Nephron progenitor cell (in vitro differentiated cells): ENCODE data around the gene LTN1.

Experiments
- DNase-seq: peaks from one replicate; pipeline ENCODE4 v3.0.0; 2021
- H3K27ac Mint-ChIP-seq: 2 replicates; pipeline ENCODE4 v1.8.0; 2021; ENCODE audit warnings: mild to moderate bottlenecking, moderate library complexity, mixed read lengths
- H3K27me3 Mint-ChIP-seq: 2 replicates; pipeline ENCODE4 v1.8.0; 2021; ENCODE audit warnings: mild to moderate bottlenecking, low read depth, mixed read lengths; ENCODE audit not compliant: poor library complexity
- H3K36me3 Mint-ChIP-seq: 2 replicates; pipeline ENCODE4 v1.8.0; 2021; ENCODE audit warnings: low read depth, mixed read lengths
- H3K4me1 Mint-ChIP-seq: 2 replicates; pipeline ENCODE4 v1.8.0; 2021; ENCODE audit warnings: mixed read lengths
- H3K4me3 Mint-ChIP-seq: 2 replicates; pipeline ENCODE4 v1.8.0; 2021; ENCODE audit warnings: mild to moderate bottlenecking, moderate library complexity, mixed read lengths
- H3K9me3 Mint-ChIP-seq: 2 replicates; pipeline ENCODE4 v1.8.0; 2021; ENCODE audit warnings: mild to moderate bottlenecking, moderate library complexity, mixed read lengths
- CTCF ChIP-seq: fragments of 200-600 bp; sonication (generic); IDR thresholded peaks from 2 replicates; pipeline ENCODE4 v1.5.0; 2021; ENCODE audit warnings: antibody characterized with exemption

LTN1 gene

GRCh38 chr21:28913071-28913470 is 79.6 kb downstream of the LTN1 start:
- no peak for TF ChIP-seq CTCF
- Mint-ChIP-seq H3K36me3 (no peaks in the 10 kb centered on the region), H3K27me3 (no peaks in the 10 kb centered on the region), H3K9me3 (no peaks in the 10 kb centered on the region), H3K4me3 (no peak overlapping the region), H3K27ac (no peak overlapping the region), H3K4me1 (no peaks in the 10 kb centered on the region)
- no peak for DNase-seq

- Mint-ChIP-seq H3K36me3 (no peaks in the 10 kb centered on the region), H3K27me3 (no peaks in the 10 kb centered on the region), H3K4me3 (no peak overlapping the region), H3K27ac (peak overlapping the region; percentile 26), H3K4me1 (peaks cover 2% of the 10 kb centered on the region), H3K9me3 (no peaks in the 10 kb centered on the region)
- no peak for TF ChIP-seq CTCF
- no peak for DNase-seq
Measured at GRCh38 chr21:28910280-28910887, 82.3 kb downstream of the LTN1 start.

GRCh38 chr21:28908351-28908750 is 84.3 kb downstream of the LTN1 start:
- Mint-ChIP-seq H3K4me3 (no peak overlapping the region), H3K27ac (no peak overlapping the region), H3K36me3 (no peaks in the 10 kb centered on the region), H3K9me3 (no peaks in the 10 kb centered on the region), H3K27me3 (no peaks in the 10 kb centered on the region), H3K4me1 (peaks cover 11% of the 10 kb centered on the region)
- TF ChIP-seq CTCF = no peak
- DNase-seq = no peak

GRCh38 chr21:28906841-28907240 is 85.8 kb downstream of the LTN1 start:
- no peak for TF ChIP-seq CTCF
- Mint-ChIP-seq H3K9me3 (peaks cover 7% of the 10 kb centered on the region), H3K36me3 (no peaks in the 10 kb centered on the region), H3K4me3 (no peak overlapping the region), H3K27ac (no peak overlapping the region), H3K27me3 (no peaks in the 10 kb centered on the region), H3K4me1 (peaks cover 11% of the 10 kb centered on the region)
- DNase-seq = no peak

GRCh38 chr21:28906236-28906635 is 86.4 kb downstream of the LTN1 start:
- Mint-ChIP-seq H3K9me3 (peaks cover 13% of the 10 kb centered on the region), H3K27ac (no peak overlapping the region), H3K4me1 (peaks cover 11% of the 10 kb centered on the region), H3K4me3 (no peak overlapping the region), H3K36me3 (no peaks in the 10 kb centered on the region), H3K27me3 (no peaks in the 10 kb centered on the region)
- TF ChIP-seq CTCF = no peak
- no peak for DNase-seq

GRCh38 chr21:28904961-28905435 is 87.7 kb downstream of the LTN1 start:
- H3K27me3 Mint-ChIP-seq = no peaks in the 10 kb centered on the region

More at GRCh38 chr21:28904961-28905435, 87.7 kb downstream of the LTN1 start:
- Mint-ChIP-seq H3K27ac (peak overlapping the region; percentile 68), H3K9me3 (peaks cover 13% of the 10 kb centered on the region), H3K4me1 (peaks cover 11% of the 10 kb centered on the region), H3K4me3 (no peak overlapping the region), H3K36me3 (no peaks in the 10 kb centered on the region)
- TF ChIP-seq CTCF = no peak
- DNase-seq = no peak
